ENCODE results near the gene HRCT1. TPM values are rescaled to one million over a fixed set of nuclear protein-coding genes. Genes with fewer than 3 reads are reported as not detected.
A peak's percentile ranks its signal among the peaks of the same experiment; 100 is the strongest.

Gene HRCT1
- total RNA-seq, 5 donors from 2014 or later (not counting 1 experiment from before 2014, with no cell fraction given): not detected

DNA sequence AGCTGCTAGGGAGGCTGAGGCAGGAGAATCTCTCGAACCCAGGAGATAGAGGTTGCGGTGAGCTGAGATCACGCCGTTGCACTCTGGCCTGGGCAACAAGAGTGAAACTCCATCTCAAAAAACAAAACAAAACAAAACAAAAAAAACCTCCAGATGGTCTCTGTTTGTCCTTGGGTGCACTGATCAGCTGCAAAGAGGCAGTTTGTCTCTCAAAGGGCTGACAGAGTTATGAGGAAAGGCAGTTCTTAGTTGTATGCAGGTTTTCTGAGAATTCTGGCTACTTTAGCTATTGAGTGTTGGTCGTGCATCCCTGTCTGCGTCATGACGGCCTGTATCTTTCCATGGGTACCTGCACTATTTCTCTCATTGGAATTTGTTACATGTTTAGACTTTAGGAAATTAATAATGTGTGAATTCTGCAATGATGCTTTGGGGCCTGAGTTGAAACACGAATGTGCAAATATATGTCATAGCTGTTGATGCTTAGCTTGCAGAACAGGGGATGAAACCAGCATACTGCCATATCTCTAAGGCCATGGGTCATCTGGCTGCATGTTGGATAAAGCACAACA lies 33.8 kb downstream of the HRCT1 start:
- Mint-ChIP-seq H3K4me1 (peaks cover 74 to 78% (median 76%) of the 10 kb centered on the region in 3 donors), H3K36me3 (no peaks in the 10 kb centered on the region), H3K27me3 (no peaks in the 10 kb centered on the region), H3K9me3 (peaks cover 0 to 7% (median 4%) of the 10 kb centered on the region in 3 donors), H3K4me3 (peak overlapping the region in 2 of 3 donors; percentile 4 to 63), H3K27ac (peak overlapping the region; percentile 88 to 89)
- no peaks in the 10 kb centered on the region for H3K36me3 ChIP-seq (ENCODE audit: control insufficient read depth in 2 of 2, extremely low read depth in 1 of 2, insufficient read depth in 1 of 2, low read length in 1 of 2)
- ChIA-PET POLR2A (interaction anchor here (0.5 to 0.6 kb wide), 2 partner anchors 437 to 953 kb away, joined by 4 read pairs; no protein-coding TSS in a partner anchor), CTCF (interaction anchor here (1.0 to 2.2 kb wide), 6 partner anchors 13 to 84 kb away, joined by 3 to 14 read pairs (median 6); partner anchors contain the start of gene HRCT1 (in 1 of the 2))
- no peak overlapping the region for H3K4me3 ChIP-seq (ENCODE audit: control insufficient read depth in 1 of 2, extremely low read depth in 1 of 2, low read length in 1 of 2)
- no peak overlapping the region for H3K27ac ChIP-seq (ENCODE audit: low read length)
- no peaks in the 10 kb centered on the region for H3K27me3 ChIP-seq (replicated peaks in 1 of 2; ENCODE audit: control insufficient read depth in 2 of 2, extremely low read depth in 1 of 2, insufficient read depth in 2 of 2, low read length in 1 of 2)
- WGBS (ENCODE audit: insufficient coverage): no CpG with 5 or more reads among the region's 8 CpGs
- DNase-seq (no peak), ATAC-seq (replicated peaks in 1 of 4) (no peak)
- H3K9me3 ChIP-seq: no peaks in the 10 kb centered on the region
- H3K4me1 ChIP-seq (ENCODE audit: control insufficient read depth in 1 of 2, extremely low read depth in 1 of 2, insufficient read depth in 2 of 2, low read length in 2 of 2): peaks cover 54 to 62% of the 10 kb centered on the region in 2 experiments

DNA sequence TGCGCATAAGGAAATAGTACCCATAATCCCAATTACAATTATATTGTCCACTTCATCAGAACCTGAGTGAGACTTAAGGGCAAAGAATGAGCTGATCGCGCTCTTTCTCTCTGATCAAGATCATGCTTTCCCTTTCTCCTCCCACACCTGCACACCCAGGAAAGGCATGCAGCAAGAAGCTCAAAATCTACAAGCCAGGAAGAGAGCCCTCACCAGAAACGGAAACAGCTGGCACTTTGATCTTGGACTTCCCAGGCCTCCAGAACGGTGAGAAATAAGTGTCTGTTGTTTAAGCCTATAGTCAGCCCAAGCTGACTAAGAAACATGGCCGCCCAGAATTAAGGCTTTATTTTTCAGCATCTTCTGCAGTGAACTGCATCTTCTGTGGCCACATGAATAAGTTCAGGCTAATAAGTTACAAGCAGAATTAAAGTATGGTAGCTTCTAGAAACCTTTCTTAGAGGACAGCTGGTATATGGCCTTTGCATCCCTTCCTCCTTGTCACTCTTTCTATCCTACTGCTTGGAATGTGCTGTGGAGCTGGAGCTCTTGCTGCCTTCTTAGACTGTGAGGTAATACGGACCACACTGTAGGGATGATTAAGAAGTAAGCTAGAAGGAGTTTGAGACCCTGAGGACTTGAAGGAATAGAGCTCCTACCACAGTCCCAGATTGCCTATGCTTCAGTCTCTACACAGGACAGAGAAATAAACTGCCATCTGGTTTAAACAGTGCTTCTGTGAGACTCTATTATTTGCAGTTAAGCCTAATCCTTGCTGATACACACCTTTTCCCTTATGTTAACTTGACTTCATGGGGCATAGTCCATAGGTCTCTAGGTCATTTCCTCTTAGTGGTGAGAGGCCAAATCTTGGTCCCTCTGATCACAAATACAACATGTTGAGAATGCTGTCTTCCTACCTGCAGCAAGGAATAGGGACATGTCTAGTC lies 34.7 kb downstream of the HRCT1 start:
- H3K27me3 Mint-ChIP-seq: no peaks in the 10 kb centered on the region
- peaks cover 0 to 7% (median 4%) of the 10 kb centered on the region in 3 donors for H3K9me3 Mint-ChIP-seq
- peak overlapping the region; percentile 88 to 89 for H3K27ac Mint-ChIP-seq
- Histone ChIP-seq H3K27me3 (replicated peaks in 1 of 2; ENCODE audit: control insufficient read depth in 2 of 2, extremely low read depth in 1 of 2, insufficient read depth in 2 of 2, low read length in 1 of 2) (no peaks in the 10 kb centered on the region), H3K9me3 (no peaks in the 10 kb centered on the region), H3K4me1 (ENCODE audit: control insufficient read depth in 1 of 2, extremely low read depth in 1 of 2, insufficient read depth in 2 of 2, low read length in 2 of 2) (peaks cover 63 to 72% of the 10 kb centered on the region in 2 experiments), H3K4me3 (ENCODE audit: control insufficient read depth in 1 of 2, extremely low read depth in 1 of 2, low read length in 1 of 2) (no peak overlapping the region), H3K27ac (ENCODE audit: low read length) (peak overlapping the region; percentile 16), H3K36me3 (ENCODE audit: control insufficient read depth in 2 of 2, extremely low read depth in 1 of 2, insufficient read depth in 1 of 2, low read length in 1 of 2) (no peaks in the 10 kb centered on the region)
- ChIA-PET POLR2A (interaction anchor here in 1 of 2 donors (0.5 kb wide), 1 partner anchor 436 kb away, joined by 4 read pairs; no protein-coding TSS in a partner anchor), CTCF (interaction anchor here (0.5 to 2.2 kb wide), 10 partner anchors 12 to 125 kb away, joined by 3 to 14 read pairs (median 5); partner anchors contain the start of gene HRCT1 (in 1 of the 2))
- WGBS (ENCODE audit: insufficient coverage): 11% methylated on average over 3 of the region's 7 CpGs
- peak overlapping the region; percentile 18 to 63 (median 29) for H3K4me3 Mint-ChIP-seq
- peaks cover 83 to 88% (median 86%) of the 10 kb centered on the region in 3 donors for H3K4me1 Mint-ChIP-seq
- H3K36me3 Mint-ChIP-seq: no peaks in the 10 kb centered on the region
- ATAC-seq (replicated peaks in 1 of 4) (peak; percentile 68 to 88 (median 84)), DNase-seq (peak in 31 of 35 experiments; percentile 11 to 62 (median 32))

DNA sequence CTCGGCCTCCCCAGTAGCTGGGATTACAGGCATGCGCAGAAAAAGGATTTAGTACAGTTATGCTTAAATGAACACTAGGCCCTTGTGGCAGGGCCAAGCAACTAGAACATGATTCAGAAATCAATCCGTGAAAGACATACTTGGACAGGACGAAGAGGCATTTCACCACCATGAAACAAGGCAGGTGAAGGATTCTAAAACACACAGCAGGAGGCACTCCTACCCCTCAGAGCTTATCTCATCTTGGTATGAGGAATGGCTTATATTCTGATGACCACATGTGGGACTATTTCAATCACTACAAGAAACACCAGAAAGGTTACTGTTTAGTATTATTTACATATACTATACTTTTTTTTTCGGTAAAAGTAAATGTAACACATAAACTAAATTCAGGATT lies 36.3 kb downstream of the HRCT1 start:
- no peaks in the 10 kb centered on the region for H3K27me3 ChIP-seq (replicated peaks in 1 of 2; ENCODE audit: control insufficient read depth in 2 of 2, extremely low read depth in 1 of 2, insufficient read depth in 2 of 2, low read length in 1 of 2)
- no peak for DNase-seq
- no peaks in the 10 kb centered on the region for H3K36me3 Mint-ChIP-seq
- no peaks in the 10 kb centered on the region for H3K36me3 ChIP-seq (ENCODE audit: control insufficient read depth in 2 of 2, extremely low read depth in 1 of 2, insufficient read depth in 1 of 2, low read length in 1 of 2)
- no peaks in the 10 kb centered on the region for H3K27me3 Mint-ChIP-seq
- H3K27ac Mint-ChIP-seq: peak overlapping the region; percentile 59 to 73
- 100% methylated on average over 1 of the region's 5 CpGs for WGBS (ENCODE audit: insufficient coverage)
- ATAC-seq (replicated peaks in 1 of 4): no peak
- H3K4me3 Mint-ChIP-seq: peak overlapping the region in 1 of 3 donors; percentile 63
- ChIA-PET CTCF (interaction anchor here in 1 of 2 donors (2.2 kb wide), 1 partner anchor 39 kb away, joined by 14 read pairs; no protein-coding TSS in a partner anchor), POLR2A (no interaction called here)
- peaks cover 82 to 86% (median 83%) of the 10 kb centered on the region in 3 donors for H3K4me1 Mint-ChIP-seq
- H3K4me1 ChIP-seq (ENCODE audit: control insufficient read depth in 1 of 2, extremely low read depth in 1 of 2, insufficient read depth in 2 of 2, low read length in 2 of 2): peaks cover 62 to 72% of the 10 kb centered on the region in 2 experiments
- H3K4me3 ChIP-seq (ENCODE audit: control insufficient read depth in 1 of 2, extremely low read depth in 1 of 2, low read length in 1 of 2): no peak overlapping the region
- no peak overlapping the region for H3K27ac ChIP-seq (ENCODE audit: low read length)
- H3K9me3 ChIP-seq: no peaks in the 10 kb centered on the region
- H3K9me3 Mint-ChIP-seq: peaks cover 0 to 2% (median 0%) of the 10 kb centered on the region in 3 donors

DNA sequence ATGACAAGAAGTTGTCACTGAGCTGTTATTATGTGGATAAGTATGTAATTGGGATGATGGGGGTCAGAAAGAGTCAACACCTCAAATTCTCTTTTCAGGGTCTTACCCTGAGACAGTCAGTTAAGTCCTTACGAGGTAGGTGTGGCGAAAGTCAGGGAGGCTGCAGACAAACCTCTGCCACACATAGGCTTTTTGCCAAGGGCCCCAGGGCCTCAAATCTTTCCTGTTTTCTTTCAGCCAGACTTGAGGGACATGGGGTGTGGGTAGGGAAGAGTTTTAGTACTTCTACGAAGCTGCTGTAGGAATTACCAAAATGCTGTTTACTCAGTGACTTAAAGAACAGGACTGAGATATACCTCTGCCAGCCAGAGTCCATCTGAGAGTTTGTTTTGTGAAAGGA lies 38.2 kb downstream of the HRCT1 start:
- DNase-seq: no peak
- no peak overlapping the region for H3K4me3 ChIP-seq (ENCODE audit: control insufficient read depth in 1 of 2, extremely low read depth in 1 of 2, low read length in 1 of 2)
- peaks cover 71 to 76% (median 74%) of the 10 kb centered on the region in 3 donors for H3K4me1 Mint-ChIP-seq
- H3K27me3 ChIP-seq (replicated peaks in 1 of 2; ENCODE audit: control insufficient read depth in 2 of 2, extremely low read depth in 1 of 2, insufficient read depth in 2 of 2, low read length in 1 of 2): no peaks in the 10 kb centered on the region
- no peaks in the 10 kb centered on the region for H3K9me3 ChIP-seq
- ChIA-PET CTCF (interaction anchor here (0.5 to 3.3 kb wide), 10 partner anchors 12 to 303 kb away, joined by 3 to 20 read pairs (median 4); no protein-coding TSS in a partner anchor), POLR2A (no interaction called here)
- H3K36me3 Mint-ChIP-seq: no peaks in the 10 kb centered on the region
- H3K27me3 Mint-ChIP-seq: no peaks in the 10 kb centered on the region
- H3K36me3 ChIP-seq (ENCODE audit: control insufficient read depth in 2 of 2, extremely low read depth in 1 of 2, insufficient read depth in 1 of 2, low read length in 1 of 2): no peaks in the 10 kb centered on the region
- H3K27ac ChIP-seq (ENCODE audit: low read length): no peak overlapping the region
- H3K27ac Mint-ChIP-seq: peak overlapping the region; percentile 3 to 53
- peak overlapping the region in 1 of 3 donors; percentile 63 for H3K4me3 Mint-ChIP-seq
- no peaks in the 10 kb centered on the region for H3K9me3 Mint-ChIP-seq
- H3K4me1 ChIP-seq (ENCODE audit: control insufficient read depth in 1 of 2, extremely low read depth in 1 of 2, insufficient read depth in 2 of 2, low read length in 2 of 2): peaks cover 46 to 56% of the 10 kb centered on the region in 2 experiments
- ATAC-seq (replicated peaks in 1 of 4): no peak
- WGBS (ENCODE audit: insufficient coverage): 43% methylated on average over 1 of the region's 3 CpGs

DNA sequence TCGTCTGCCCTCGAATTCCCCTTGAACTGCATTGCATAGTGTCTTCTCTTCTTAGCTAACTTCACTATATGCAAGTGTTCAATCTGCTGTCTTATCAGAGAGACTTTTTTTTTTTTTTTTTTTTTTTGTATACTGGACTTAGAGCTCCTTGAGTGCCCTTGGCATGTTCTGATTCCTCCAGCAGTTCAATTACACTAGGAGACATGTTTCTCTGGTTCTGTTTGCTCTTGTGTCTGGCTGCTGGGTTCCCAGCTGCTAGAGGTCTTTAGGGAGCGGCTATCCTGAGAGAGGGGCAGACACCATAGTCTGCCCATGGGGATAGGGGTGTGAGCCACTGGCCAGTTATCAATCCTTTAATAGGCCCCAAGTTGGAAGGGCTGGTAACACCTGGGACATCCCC lies 38.8 kb downstream of the HRCT1 start:
- peak overlapping the region; percentile 3 to 28 for H3K27ac Mint-ChIP-seq
- ChIA-PET POLR2A (interaction anchor here in 1 of 2 donors (0.6 kb wide), 1 partner anchor 411 kb away, joined by 3 read pairs; no protein-coding TSS in a partner anchor), CTCF (interaction anchor here (0.5 to 3.3 kb wide), 19 partner anchors 9 to 1735 kb away, joined by 3 to 20 read pairs (median 4); no protein-coding TSS in a partner anchor)
- DNase-seq (no peak), ATAC-seq (replicated peaks in 1 of 4) (no peak)
- Histone ChIP-seq H3K9me3 (no peaks in the 10 kb centered on the region), H3K27ac (ENCODE audit: low read length) (no peak overlapping the region), H3K4me3 (ENCODE audit: control insufficient read depth in 1 of 2, extremely low read depth in 1 of 2, low read length in 1 of 2) (no peak overlapping the region), H3K27me3 (replicated peaks in 1 of 2; ENCODE audit: control insufficient read depth in 2 of 2, extremely low read depth in 1 of 2, insufficient read depth in 2 of 2, low read length in 1 of 2) (no peaks in the 10 kb centered on the region), H3K4me1 (ENCODE audit: control insufficient read depth in 1 of 2, extremely low read depth in 1 of 2, insufficient read depth in 2 of 2, low read length in 2 of 2) (peaks cover 47 to 50% of the 10 kb centered on the region in 2 experiments), H3K36me3 (ENCODE audit: control insufficient read depth in 2 of 2, extremely low read depth in 1 of 2, insufficient read depth in 1 of 2, low read length in 1 of 2) (no peaks in the 10 kb centered on the region)
- H3K36me3 Mint-ChIP-seq: no peaks in the 10 kb centered on the region
- no peaks in the 10 kb centered on the region for H3K9me3 Mint-ChIP-seq
- H3K4me1 Mint-ChIP-seq: peaks cover 67 to 75% (median 74%) of the 10 kb centered on the region in 3 donors
- peak overlapping the region in 1 of 3 donors; percentile 63 for H3K4me3 Mint-ChIP-seq
- no peaks in the 10 kb centered on the region for H3K27me3 Mint-ChIP-seq
- 83% methylated on average over 1 of the region's 3 CpGs for WGBS (ENCODE audit: insufficient coverage)

Data from T-cell (primary cell).